ENCODE results near the gene ZNF652. TPM values are rescaled to one million over a fixed set of nuclear protein-coding genes. Genes with fewer than 3 reads are reported as not detected.

ZNF652 gene
- polyA plus RNA-seq, 1 of the 3 experiments (the other 2 are of a cell fraction), result 5.1 TPM

DNA sequence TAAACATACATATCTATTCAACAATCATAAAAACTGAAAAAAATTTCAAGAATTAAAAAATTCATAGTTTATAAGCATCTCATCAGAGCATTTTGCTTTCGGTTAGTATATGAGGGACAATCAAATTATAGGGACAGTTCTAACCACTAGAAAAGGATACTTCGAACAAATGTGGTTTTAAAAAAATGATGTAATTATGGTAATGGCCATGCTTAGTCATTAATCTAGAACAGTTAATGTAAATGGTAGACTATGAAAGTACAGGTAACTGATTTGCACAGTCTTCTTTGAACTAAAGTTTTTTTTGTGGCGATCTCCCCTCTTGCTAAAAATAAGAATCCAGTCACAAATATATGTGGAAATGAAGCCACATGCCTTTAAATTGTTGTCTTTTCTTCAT lies 67.9 kb downstream of the ZNF652 start (continued):
- TF ChIP-seq RFX5 (IDR thresholded peaks at IDR 0.05; ENCODE audit: low read length) (no peak), CHD2 (IDR thresholded peaks at IDR 0.05; ENCODE audit: low read length, partially characterized antibody) (no peak), RAD21 (IDR thresholded peaks at IDR 0.05; ENCODE audit: low read length) (no peak), POLR2AphosphoS5 (IDR thresholded peaks at IDR 0.05; ENCODE audit: low read depth, low read length) (no peak)
- TF ChIP-seq, protein P1, sequence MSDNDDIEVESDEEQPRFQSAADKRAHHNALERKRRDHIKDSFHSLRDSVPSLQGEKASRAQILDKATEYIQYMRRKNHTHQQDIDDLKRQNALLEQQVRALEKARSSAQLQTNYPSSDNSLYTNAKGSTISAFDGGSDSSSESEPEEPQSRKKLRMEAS (IDR thresholded peaks at IDR 0.05; ENCODE audit: low read depth), result no peak
- TF ChIP-seq, protein P2, sequence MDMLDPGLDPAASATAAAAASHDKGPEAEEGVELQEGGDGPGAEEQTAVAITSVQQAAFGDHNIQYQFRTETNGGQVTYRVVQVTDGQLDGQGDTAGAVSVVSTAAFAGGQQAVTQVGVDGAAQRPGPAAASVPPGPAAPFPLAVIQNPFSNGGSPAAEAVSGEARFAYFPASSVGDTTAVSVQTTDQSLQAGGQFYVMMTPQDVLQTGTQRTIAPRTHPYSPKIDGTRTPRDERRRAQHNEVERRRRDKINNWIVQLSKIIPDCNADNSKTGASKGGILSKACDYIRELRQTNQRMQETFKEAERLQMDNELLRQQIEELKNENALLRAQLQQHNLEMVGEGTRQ (IDR thresholded peaks at IDR 0.05; ENCODE audit: borderline replicate concordance, low read depth, low read length), result no peak

DNA sequence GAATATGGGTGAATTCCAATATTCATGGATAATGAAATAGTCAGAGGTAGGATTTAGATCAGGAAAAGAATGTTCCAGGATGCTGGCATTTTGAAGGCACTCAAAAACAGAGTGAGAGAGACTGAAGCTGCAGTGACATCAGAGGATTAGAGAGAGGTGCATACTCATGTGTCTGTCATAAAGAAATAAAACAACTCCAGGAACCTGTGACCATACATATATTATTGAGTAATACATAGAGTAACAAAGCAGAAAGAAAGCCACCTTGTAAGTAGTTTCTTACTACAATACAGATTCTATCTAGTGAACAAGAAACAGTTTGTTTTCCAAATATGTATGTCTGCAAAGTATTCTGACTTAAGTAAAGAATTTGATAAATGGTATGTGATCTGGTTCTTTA lies 69.1 kb downstream of the ZNF652 start:
- no peak overlapping the region for H3K4me2 ChIP-seq
- H3K79me2 ChIP-seq (ENCODE audit: insufficient read depth), result no peaks in the 10 kb centered on the region
- H3K4me3 ChIP-seq (ENCODE audit: low read depth in 2 of 2, low read length in 1 of 2), result no peak overlapping the region
- H3K9me2 ChIP-seq, result no peaks in the 10 kb centered on the region
- no peak overlapping the region for H3K27ac ChIP-seq (ENCODE audit: low read depth in 2 of 2, low read length in 1 of 2)
- peaks cover 32% of the 10 kb centered on the region for H3F3A ChIP-seq (replicated peaks; ENCODE audit: insufficient read depth)
- TF ChIP-seq, protein P3, sequence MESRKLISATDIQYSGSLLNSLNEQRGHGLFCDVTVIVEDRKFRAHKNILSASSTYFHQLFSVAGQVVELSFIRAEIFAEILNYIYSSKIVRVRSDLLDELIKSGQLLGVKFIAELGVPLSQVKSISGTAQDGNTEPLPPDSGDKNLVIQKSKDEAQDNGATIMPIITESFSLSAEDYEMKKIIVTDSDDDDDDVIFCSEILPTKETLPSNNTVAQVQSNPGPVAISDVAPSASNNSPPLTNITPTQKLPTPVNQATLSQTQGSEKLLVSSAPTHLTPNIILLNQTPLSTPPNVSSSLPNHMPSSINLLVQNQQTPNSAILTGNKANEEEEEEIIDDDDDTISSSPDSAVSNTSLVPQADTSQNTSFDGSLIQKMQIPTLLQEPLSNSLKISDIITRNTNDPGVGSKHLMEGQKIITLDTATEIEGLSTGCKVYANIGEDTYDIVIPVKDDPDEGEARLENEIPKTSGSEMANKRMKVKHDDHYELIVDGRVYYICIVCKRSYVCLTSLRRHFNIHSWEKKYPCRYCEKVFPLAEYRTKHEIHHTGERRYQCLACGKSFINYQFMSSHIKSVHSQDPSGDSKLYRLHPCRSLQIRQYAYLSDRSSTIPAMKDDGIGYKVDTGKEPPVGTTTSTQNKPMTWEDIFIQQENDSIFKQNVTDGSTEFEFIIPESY (IDR thresholded peaks at IDR 0.05; ENCODE audit: borderline replicate concordance, low read depth), result no peak
- no peak for TF ChIP-seq EP300 (IDR thresholded peaks at IDR 0.05; ENCODE audit: borderline replicate concordance in 1 of 2, low read depth in 1 of 2, low read length in 1 of 2)
- no peak for TF ChIP-seq SIN3A (IDR thresholded peaks at IDR 0.05; ENCODE audit: borderline replicate concordance, low read depth, low read length)
- TF ChIP-seq TEAD4 (IDR thresholded peaks at IDR 0.05; ENCODE audit: borderline replicate concordance, insufficient read depth), result no peak
- TF ChIP-seq YY1 (IDR thresholded peaks at IDR 0.05; ENCODE audit: low read depth), result no peak
- no peaks in the 10 kb centered on the region for H3K9me3 ChIP-seq
- no peak overlapping the region for H3K9ac ChIP-seq
- ChIA-PET POLR2A (no interaction called here), CTCF (interaction anchor here (1.4 to 3.6 kb wide), 4 partner anchors 33 to 116 kb away, joined by 4 to 20 read pairs (median 6); no protein-coding TSS in a partner anchor)
- no peak overlapping the region for H2AFZ ChIP-seq (ENCODE audit: low read depth)
- no peak for DNase-seq
- H3K27me3 ChIP-seq (ENCODE audit: insufficient read depth), result no peaks in the 10 kb centered on the region
- 0 out of 2 replicates have a peak, but pooled peaks cover 5% of the 10 kb centered on the region for H4K20me1 ChIP-seq (ENCODE audit: insufficient read depth)
- no peaks in the 10 kb centered on the region for H3K4me1 ChIP-seq (ENCODE audit: control insufficient read depth in 1 of 2, insufficient read depth in 2 of 2, low read depth in 1 of 2, low read length in 1 of 2)
- H3K36me3 ChIP-seq (replicated peaks in 1 of 2; ENCODE audit: control insufficient read depth in 1 of 2, insufficient read depth in 2 of 2, low read length in 1 of 2), result peaks cover 29 to 52% of the 10 kb centered on the region in 2 experiments

DNA sequence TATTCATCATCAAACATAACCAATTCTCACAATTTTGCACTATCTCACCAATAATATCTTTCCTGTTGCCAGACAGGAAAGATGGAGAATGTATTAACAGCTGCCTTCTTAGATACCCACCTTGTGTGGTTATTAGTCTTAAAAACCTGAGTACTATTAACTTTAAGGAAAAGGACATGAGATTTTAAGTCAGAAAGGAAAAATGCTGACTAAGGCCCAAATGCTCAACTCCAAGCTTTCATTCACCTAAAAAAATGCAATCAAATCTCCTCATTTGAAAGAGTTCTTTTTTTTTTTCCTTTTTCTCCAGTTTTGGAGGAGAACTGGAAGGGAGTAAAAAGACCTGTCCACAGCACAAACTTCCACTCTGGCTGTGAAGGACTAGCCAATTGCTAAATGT lies 70.1 kb downstream of the ZNF652 start:
- H3K79me2 ChIP-seq (ENCODE audit: insufficient read depth), result no peaks in the 10 kb centered on the region
- no peak overlapping the region for H2AFZ ChIP-seq (ENCODE audit: low read depth)
- no peaks in the 10 kb centered on the region for H3K9me2 ChIP-seq
- H3K4me3 ChIP-seq (ENCODE audit: low read depth in 2 of 2, low read length in 1 of 2), result no peak overlapping the region
- 0 out of 2 replicates have a peak, but pooled peaks cover 5% of the 10 kb centered on the region for H4K20me1 ChIP-seq (ENCODE audit: insufficient read depth)
- DNase-seq, result no peak
- H3K36me3 ChIP-seq (replicated peaks in 1 of 2; ENCODE audit: control insufficient read depth in 1 of 2, insufficient read depth in 2 of 2, low read length in 1 of 2), result peaks cover 22 to 42% of the 10 kb centered on the region in 2 experiments
- no peak overlapping the region for H3K4me2 ChIP-seq
- TF ChIP-seq, protein P3 (IDR thresholded peaks at IDR 0.05; ENCODE audit: borderline replicate concordance, low read depth), result no peak
- TF ChIP-seq, protein P4, sequence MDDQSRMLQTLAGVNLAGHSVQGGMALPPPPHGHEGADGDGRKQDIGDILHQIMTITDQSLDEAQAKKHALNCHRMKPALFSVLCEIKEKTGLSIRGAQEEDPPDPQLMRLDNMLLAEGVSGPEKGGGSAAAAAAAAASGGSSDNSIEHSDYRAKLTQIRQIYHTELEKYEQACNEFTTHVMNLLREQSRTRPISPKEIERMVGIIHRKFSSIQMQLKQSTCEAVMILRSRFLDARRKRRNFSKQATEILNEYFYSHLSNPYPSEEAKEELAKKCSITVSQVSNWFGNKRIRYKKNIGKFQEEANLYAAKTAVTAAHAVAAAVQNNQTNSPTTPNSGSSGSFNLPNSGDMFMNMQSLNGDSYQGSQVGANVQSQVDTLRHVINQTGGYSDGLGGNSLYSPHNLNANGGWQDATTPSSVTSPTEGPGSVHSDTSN (IDR thresholded peaks at IDR 0.05), result no peak
- TF ChIP-seq EP300 (IDR thresholded peaks at IDR 0.05; ENCODE audit: borderline replicate concordance in 1 of 2, low read depth in 1 of 2, low read length in 1 of 2), result no peak
- TF ChIP-seq, protein P5, sequence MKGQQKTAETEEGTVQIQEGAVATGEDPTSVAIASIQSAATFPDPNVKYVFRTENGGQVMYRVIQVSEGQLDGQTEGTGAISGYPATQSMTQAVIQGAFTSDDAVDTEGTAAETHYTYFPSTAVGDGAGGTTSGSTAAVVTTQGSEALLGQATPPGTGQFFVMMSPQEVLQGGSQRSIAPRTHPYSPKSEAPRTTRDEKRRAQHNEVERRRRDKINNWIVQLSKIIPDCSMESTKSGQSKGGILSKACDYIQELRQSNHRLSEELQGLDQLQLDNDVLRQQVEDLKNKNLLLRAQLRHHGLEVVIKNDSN (IDR thresholded peaks at IDR 0.05; ENCODE audit: borderline replicate concordance, low read depth), result no peak
- POLR2A ChIA-PET, result no interaction called here
- H3K4me1 ChIP-seq (ENCODE audit: control insufficient read depth in 1 of 2, insufficient read depth in 2 of 2, low read depth in 1 of 2, low read length in 1 of 2), result no peaks in the 10 kb centered on the region
- H3K27me3 ChIP-seq (ENCODE audit: insufficient read depth), result no peaks in the 10 kb centered on the region
- CTCF ChIA-PET, result interaction anchor here (0.7 to 3.6 kb wide), 13 partner anchors 15 to 469 kb away, joined by 3 to 20 read pairs (median 6); no protein-coding TSS in a partner anchor
- H3K9ac ChIP-seq, result no peak overlapping the region
- no peaks in the 10 kb centered on the region for H3K9me3 ChIP-seq
- H3F3A ChIP-seq (replicated peaks; ENCODE audit: insufficient read depth), result peaks cover 31% of the 10 kb centered on the region
- no peak overlapping the region for H3K27ac ChIP-seq (ENCODE audit: low read depth in 2 of 2, low read length in 1 of 2)
